Neuronal stem cell (in vitro differentiated cells): ENCODE results near the gene ZBTB44.

Source experiments
- DNase-seq: peaks from one replicate; pipeline ENCODE4 v3.0.0-alpha.2; 2013; ENCODE audit warnings: low spot score
- H2AFZ ChIP-seq: one replicate; pipeline ENCODE4 v1.6.1; 2013; ENCODE audit warnings: mild to moderate bottlenecking, low read length, inconsistent platforms
- H2AK5ac ChIP-seq: 2 replicates; pipeline ENCODE4 v1.6.1; 2013; ENCODE audit warnings: low read depth, mild to moderate bottlenecking, inconsistent platforms, low read length, moderate library complexity, mixed read lengths
- H2BK120ac ChIP-seq: 2 replicates; pipeline ENCODE4 v1.6.1; 2013; ENCODE audit warnings: low read depth, mild to moderate bottlenecking, inconsistent platforms, low read length, moderate library complexity, mixed read lengths
- H2BK12ac ChIP-seq: one replicate; pipeline ENCODE4 v1.6.1; 2013; ENCODE audit warnings: low read length, inconsistent platforms
- H2BK15ac ChIP-seq: 2 replicates; pipeline ENCODE4 v1.6.1; 2013; ENCODE audit warnings: mild to moderate bottlenecking, low read length, inconsistent platforms, mixed read lengths
- H2BK5ac ChIP-seq: one replicate; pipeline ENCODE4 v1.6.1; 2013; ENCODE audit warnings: inconsistent platforms, mild to moderate bottlenecking, low read length, moderate library complexity
- H3K14ac ChIP-seq: one replicate; pipeline ENCODE4 v1.6.1; 2013; ENCODE audit warnings: low read length, inconsistent platforms
- H3K18ac ChIP-seq: 2 replicates; pipeline ENCODE4 v1.6.1; 2013; ENCODE audit warnings: low read length, inconsistent platforms
- H3K23ac ChIP-seq: 2 replicates; pipeline ENCODE4 v1.6.1; 2013; ENCODE audit warnings: low read depth, mild to moderate bottlenecking, mixed read lengths, low read length, inconsistent platforms; ENCODE audit not compliant: poor library complexity
- H3K27ac ChIP-seq: replicated peaks from 3 replicates; pipeline ENCODE4 v1.5.1; 2013; ENCODE audit warnings: low read length, inconsistent platforms
- H3K27me3 ChIP-seq, 3 experiments: 2 replicates each; pipeline ENCODE4 v1.6.1; 2013; ENCODE audit warnings: low read length in 3 of 3, mild to moderate bottlenecking in 2 of 3, inconsistent platforms in 1 of 3, low read depth in 1 of 3, mixed read lengths in 1 of 3, moderate library complexity in 1 of 3; ENCODE audit not compliant: control insufficient read depth in 3 of 3, insufficient read depth in 3 of 3
- H3K36me3 ChIP-seq, 2 donors: replicated peaks in 1 of 2; 2 replicates each; pipeline ENCODE4 v1.6.1; 2013; ENCODE audit warnings: low read length in 2 of 2; ENCODE audit not compliant: control insufficient read depth in 2 of 2, insufficient read depth in 2 of 2
- H3K4ac ChIP-seq: 2 replicates; pipeline ENCODE4 v1.6.1; 2013; ENCODE audit warnings: inconsistent platforms, mild to moderate bottlenecking, low read length, moderate library complexity
- H3K4me1 ChIP-seq, 2 donors: 1 replicate in 1 of 2; 2 replicates in 1 of 2; pipeline ENCODE4 v1.6.1; 2013; ENCODE audit warnings: low read length in 2 of 2, low read depth in 1 of 2; ENCODE audit not compliant: control insufficient read depth in 2 of 2, insufficient read depth in 1 of 2
- H3K4me2 ChIP-seq: one replicate; pipeline ENCODE4 v1.6.1; 2013; ENCODE audit warnings: mild to moderate bottlenecking, low read length, inconsistent platforms; ENCODE audit not compliant: insufficient read depth, poor library complexity, severe bottlenecking
- H3K4me3 ChIP-seq, 2 donors: 2 replicates each; pipeline ENCODE4 v1.5.1; 2013; ENCODE audit warnings: low read length in 2 of 2, mild to moderate bottlenecking in 2 of 2, inconsistent platforms in 1 of 2, moderate library complexity in 1 of 2
- H3K79me1 ChIP-seq: one replicate; pipeline ENCODE4 v1.6.1; 2013; ENCODE audit warnings: low read depth, mild to moderate bottlenecking, inconsistent platforms, low read length, moderate library complexity
- H3K9ac ChIP-seq: one replicate; pipeline ENCODE4 v1.6.1; 2013; ENCODE audit warnings: mild to moderate bottlenecking, low read depth, low read length, inconsistent platforms; ENCODE audit not compliant: poor library complexity
- H3K9me3 ChIP-seq, 2 donors: replicated peaks in 1 of 2; 2 replicates each; pipeline versions ENCODE3 to v1.6.1; 2013; ENCODE audit warnings: low read length in 2 of 2, mild to moderate bottlenecking in 2 of 2, inconsistent platforms in 1 of 2, low read depth in 1 of 2, mixed read lengths in 1 of 2, moderate library complexity in 1 of 2; ENCODE audit not compliant: control insufficient read depth in 2 of 2, insufficient read depth in 1 of 2
- H4K8ac ChIP-seq: one replicate; pipeline ENCODE4 v1.6.1; 2013; ENCODE audit warnings: low read depth, mild to moderate bottlenecking, inconsistent platforms, low read length, moderate library complexity
- H4K91ac ChIP-seq: one replicate; pipeline ENCODE4 v1.6.1; 2013; ENCODE audit warnings: low read length, low read depth, mild to moderate bottlenecking, inconsistent platforms; ENCODE audit not compliant: poor library complexity
- WGBS, 2 donors: extraction: QIAGEN DNeasy Blood & Tissue Kit; methylation state at CpG; one replicate each; pipeline ENCODE4 v1.1.7; 2013; ENCODE audit warnings: missing lambda C conversion rate in 2 of 2, mixed read lengths in 1 of 2; ENCODE audit not compliant: insufficient read length in 2 of 2, insufficient replicate concordance in 1 of 2; ENCODE audit errors: extremely low coverage in 2 of 2; 5-methylcytosine and 5-hydroxymethylcytosine counted together

ZBTB44 gene

DNA sequence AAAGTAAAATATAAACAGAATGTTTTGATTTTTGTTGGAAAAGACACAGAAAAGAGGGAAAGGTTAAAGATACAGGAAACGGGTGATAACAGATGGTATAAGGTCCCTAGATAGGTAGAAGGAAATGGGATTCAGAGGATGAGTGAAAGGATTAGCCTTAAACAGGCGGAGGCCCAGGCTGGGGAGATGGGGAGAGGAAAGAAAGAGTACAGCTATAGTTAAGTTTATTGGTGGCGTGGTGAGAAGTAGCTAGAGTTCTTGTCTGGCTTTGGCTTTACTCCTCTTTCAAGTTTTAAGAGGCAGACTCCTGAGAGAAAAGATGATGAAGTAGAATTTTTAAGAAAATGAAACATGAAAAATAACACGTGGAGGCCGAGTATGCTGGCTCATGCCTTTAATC is 13.7 kb downstream of the ZBTB44 start:
- no peak for DNase-seq
- Histone ChIP-seq H2BK12ac (no peak overlapping the region), H3K9me3 (no peaks in the 10 kb centered on the region), H3K4me2 (no peak overlapping the region), H3K14ac (no peak overlapping the region), H3K4me1 (no peaks in the 10 kb centered on the region), H2AK5ac (no peak overlapping the region), H3K27ac (no peak overlapping the region), H3K23ac (no peak overlapping the region), H2BK15ac (no peak overlapping the region), H3K79me1 (no peaks in the 10 kb centered on the region), H3K9ac (no peak overlapping the region), H2BK5ac (no peak overlapping the region), H2AFZ (no peak overlapping the region), H3K27me3 (no peaks in the 10 kb centered on the region), H4K91ac (no peak overlapping the region), H3K36me3 (no peaks in the 10 kb centered on the region), H3K4me3 (no peak overlapping the region), H3K18ac (no peak overlapping the region), H3K4ac (no peak overlapping the region), H2BK120ac (no peak overlapping the region), H4K8ac (no peak overlapping the region)
- WGBS, 2 donors, result no CpG with 5 or more reads among the region's 5 CpGs

- Histone ChIP-seq H2BK120ac (no peak overlapping the region), H3K4ac (no peak overlapping the region), H3K27ac (no peak overlapping the region), H2BK12ac (no peak overlapping the region), H3K14ac (no peak overlapping the region), H3K23ac (no peak overlapping the region), H3K9me3 (no peaks in the 10 kb centered on the region), H3K4me1 (no peaks in the 10 kb centered on the region), H3K36me3 (no peaks in the 10 kb centered on the region), H3K27me3 (no peaks in the 10 kb centered on the region), H3K9ac (no peak overlapping the region), H2BK5ac (no peak overlapping the region), H4K8ac (no peak overlapping the region), H3K4me2 (no peak overlapping the region), H2BK15ac (no peak overlapping the region), H3K4me3 (no peak overlapping the region), H2AFZ (no peak overlapping the region), H2AK5ac (no peak overlapping the region), H3K18ac (no peak overlapping the region), H4K91ac (no peak overlapping the region), H3K79me1 (no peaks in the 10 kb centered on the region)
- no peak for DNase-seq
- WGBS, 2 donors, result no CpG with 5 or more reads among the region's 1 CpG
Measured at GRCh38 chr11:130300567-130300966, 14.2 kb downstream of the ZBTB44 start.

DNA sequence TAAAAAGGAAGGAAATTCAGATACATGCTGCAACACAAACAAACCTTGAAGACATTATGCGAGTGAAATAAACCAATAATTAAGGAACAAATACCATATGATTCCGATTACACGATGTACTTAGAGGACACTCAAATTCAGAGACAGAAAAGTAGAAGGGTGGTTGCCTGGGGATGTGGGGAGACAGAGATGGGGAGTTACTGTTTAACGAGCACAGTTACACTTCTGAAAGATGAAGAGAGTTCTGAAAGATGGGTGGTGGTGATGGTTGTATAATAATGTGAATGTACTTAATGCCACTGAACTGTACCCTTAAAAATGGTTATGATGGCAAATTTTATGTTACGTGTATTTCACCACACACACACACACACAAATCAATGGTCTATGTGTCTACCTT is 14.7 kb downstream of the ZBTB44 start:
- Histone ChIP-seq H2BK120ac (no peak overlapping the region), H3K36me3 (no peaks in the 10 kb centered on the region), H2AK5ac (no peak overlapping the region), H3K4me3 (no peak overlapping the region), H4K91ac (no peak overlapping the region), H3K79me1 (no peaks in the 10 kb centered on the region), H3K14ac (no peak overlapping the region), H2BK5ac (no peak overlapping the region), H3K27ac (no peak overlapping the region), H3K4me1 (no peaks in the 10 kb centered on the region), H2AFZ (no peak overlapping the region), H3K9ac (no peak overlapping the region), H4K8ac (no peak overlapping the region), H3K27me3 (no peaks in the 10 kb centered on the region), H2BK12ac (no peak overlapping the region), H3K9me3 (no peaks in the 10 kb centered on the region), H2BK15ac (no peak overlapping the region), H3K18ac (no peak overlapping the region), H3K23ac (no peak overlapping the region), H3K4ac (no peak overlapping the region), H3K4me2 (no peak overlapping the region)
- WGBS, 2 donors, result no CpG with 5 or more reads among the region's 5 CpGs
- no peak for DNase-seq

GRCh38 chr11:130295657-130296056 is 19.1 kb downstream of the ZBTB44 start:
- DNase-seq, result no peak
- H3K4me2 ChIP-seq, result no peak overlapping the region
- no peak overlapping the region for H3K18ac ChIP-seq
- H2AFZ ChIP-seq, result no peak overlapping the region
- H2BK12ac ChIP-seq, result no peak overlapping the region
- no peak overlapping the region for H3K27ac ChIP-seq
- no peak overlapping the region for H3K23ac ChIP-seq
- no peak overlapping the region for H2BK15ac ChIP-seq
- no peak overlapping the region for H4K8ac ChIP-seq
- H2AK5ac ChIP-seq, result no peak overlapping the region
- no peaks in the 10 kb centered on the region for H3K36me3 ChIP-seq
- no CpG with 5 or more reads among the region's 4 CpGs for WGBS, 2 donors
- no peak overlapping the region for H3K9ac ChIP-seq
- H2BK5ac ChIP-seq, result no peak overlapping the region
- H3K27me3 ChIP-seq, result no peaks in the 10 kb centered on the region
- no peak overlapping the region for H3K14ac ChIP-seq
- H3K9me3 ChIP-seq, result no peaks in the 10 kb centered on the region
- H3K79me1 ChIP-seq, result no peaks in the 10 kb centered on the region
- no peak overlapping the region for H4K91ac ChIP-seq
- H2BK120ac ChIP-seq, result no peak overlapping the region
- H3K4ac ChIP-seq, result no peak overlapping the region
- H3K4me3 ChIP-seq, result no peak overlapping the region
- no peaks in the 10 kb centered on the region for H3K4me1 ChIP-seq
